Hindlimb muscle (tissue), 1 donor: Measurements from ENCODE around the gene CST9L. TPM values are rescaled to one million over a fixed set of nuclear protein-coding genes. Genes with fewer than 3 reads are reported as not detected.
A peak's percentile ranks its signal among the peaks of the same experiment; 100 is the strongest.

ENCODE experiments used
- DNase-seq: peaks from one replicate; pipeline ENCODE4 v3.0.0-alpha.2; 2013
- polyA plus RNA-seq: library from polyadenylated mRNA; unstranded; fragments of 120-200 nt; gene quantifications from one replicate; pipeline ENCODE4 v1.2.1, GENCODE V29; 2013; ENCODE audit not compliant: insufficient read length

Gene CST9L, protein sequence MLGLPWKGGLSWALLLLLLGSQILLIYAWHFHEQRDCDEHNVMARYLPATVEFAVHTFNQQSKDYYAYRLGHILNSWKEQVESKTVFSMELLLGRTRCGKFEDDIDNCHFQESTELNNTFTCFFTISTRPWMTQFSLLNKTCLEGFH
- not detected for polyA plus RNA-seq

DNA sequence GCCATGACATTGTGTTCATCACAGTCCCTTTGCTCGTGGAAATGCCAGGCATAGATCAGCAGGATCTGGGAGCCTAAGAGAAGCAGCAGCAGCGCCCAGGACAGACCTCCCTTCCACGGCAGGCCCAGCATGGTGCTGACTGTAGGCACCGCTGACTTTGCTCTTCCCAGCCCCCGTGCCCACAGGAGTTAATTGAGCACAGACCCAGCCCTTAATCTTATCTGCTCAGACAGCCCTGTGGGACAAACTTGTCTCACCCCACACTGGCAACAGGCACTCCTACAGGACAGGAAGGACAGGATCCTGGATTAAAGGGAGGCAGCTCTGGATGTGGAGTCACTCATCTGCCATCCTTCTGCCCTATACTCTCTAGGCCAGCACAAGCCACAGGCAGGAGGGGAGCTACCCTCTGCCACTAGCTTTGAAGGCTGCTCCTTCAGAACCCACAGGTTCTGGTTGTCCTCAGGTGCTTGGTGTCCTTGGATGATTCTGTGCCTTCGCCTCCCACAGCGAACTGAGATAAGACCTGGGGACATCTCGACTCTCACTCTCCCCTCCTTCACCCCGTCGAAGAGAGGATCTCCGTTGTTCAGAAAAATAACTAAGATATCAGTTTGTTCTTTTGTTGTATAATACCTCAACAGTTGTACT lies at the start of gene CST9L:
TSS of gene CST9L (minus strand) at position 165 of the 651 bp plus-strand sequence. CDS start at position 131, 34 bp downstream.
- no peak for DNase-seq

DNA sequence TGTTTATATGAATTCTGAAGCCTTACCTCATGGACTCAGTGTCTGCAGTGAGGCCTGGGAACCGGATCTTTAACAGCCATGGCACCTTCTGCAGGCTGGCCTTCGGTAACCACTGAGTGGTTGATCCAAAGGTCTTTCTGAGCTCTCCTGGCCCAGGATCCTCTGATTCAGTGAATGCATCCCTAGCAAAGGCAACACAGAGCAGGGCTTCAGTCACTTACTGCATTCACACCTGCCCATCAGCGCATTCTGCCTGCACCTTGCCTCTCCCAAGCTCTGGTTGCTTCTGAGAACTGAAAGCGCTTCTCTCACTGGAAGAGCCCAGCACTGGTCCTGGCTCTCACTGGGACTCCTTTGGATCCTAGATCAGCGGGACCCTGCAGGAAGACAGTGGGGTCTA lies 45.9 kb upstream of the CST9L start:
- no peak for DNase-seq

DNA sequence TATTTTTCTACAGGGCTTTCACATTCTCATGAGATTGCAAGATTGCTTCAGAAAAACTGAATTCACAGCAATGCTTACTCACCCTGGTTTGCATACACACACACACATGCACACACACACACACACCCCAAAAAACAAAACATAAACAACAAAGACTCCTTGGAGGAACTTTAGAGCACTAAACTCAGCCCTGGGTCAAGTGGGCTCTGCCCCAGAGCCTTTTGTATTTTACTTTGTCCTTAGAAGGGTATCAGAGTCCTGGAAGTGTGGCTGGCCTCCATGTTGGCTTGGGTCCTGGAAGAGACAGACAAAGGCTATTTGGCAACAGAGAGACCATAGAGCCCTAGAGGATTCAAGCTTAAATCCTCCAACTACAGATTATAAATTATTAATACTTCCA lies 45.4 kb upstream of the CST9L start:
- no peak for DNase-seq

DNA sequence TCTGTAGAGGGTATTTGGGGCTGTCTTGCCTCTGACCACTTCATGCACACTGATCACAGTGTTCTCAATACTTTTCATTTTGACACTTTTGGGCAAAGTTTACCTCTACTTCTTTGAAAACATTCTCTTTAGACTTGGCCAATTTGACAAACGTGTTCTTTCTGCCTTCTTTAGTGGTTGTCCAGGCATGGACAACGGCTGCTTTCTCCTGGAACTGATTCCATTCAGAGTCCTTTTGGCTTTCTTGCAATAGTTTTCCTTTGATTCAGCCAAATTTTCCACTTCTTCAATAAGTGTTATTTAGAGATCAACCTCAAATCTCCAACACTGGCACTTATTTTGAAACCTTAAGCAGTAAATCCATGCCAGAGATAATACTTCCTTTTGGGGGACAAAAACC lies 44.1 kb upstream of the CST9L start:
- DNase-seq: peak; percentile 40

DNA sequence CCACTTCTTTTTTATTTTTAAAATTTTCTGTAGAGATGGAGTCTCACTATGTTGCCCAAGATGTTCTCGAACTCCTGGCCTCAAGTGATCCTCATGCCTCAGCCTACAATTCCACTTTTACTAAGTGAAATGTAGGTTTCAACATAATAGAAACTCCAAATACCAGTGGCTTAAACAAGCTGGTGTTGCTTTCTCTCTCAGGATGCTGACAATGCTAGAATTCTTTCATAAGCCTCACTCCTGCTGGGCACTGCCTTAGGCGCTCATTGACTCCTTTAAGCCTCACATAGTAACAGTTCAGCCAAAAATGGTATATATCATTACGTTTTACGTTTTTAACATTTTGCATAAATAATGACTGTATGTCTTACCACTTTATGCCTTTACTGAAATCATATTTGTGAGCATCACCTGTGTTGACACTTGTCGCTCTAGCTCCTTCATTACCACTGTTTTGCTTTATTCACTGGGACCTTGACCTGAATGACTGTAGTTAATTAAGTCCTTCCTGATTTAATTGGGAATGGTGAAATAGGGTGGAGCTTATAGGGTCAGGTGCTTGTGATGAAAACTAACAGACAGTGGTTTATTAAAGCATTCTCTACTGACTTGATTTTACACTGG lies 41.3 kb upstream of the CST9L start:
- no peak for DNase-seq

DNA sequence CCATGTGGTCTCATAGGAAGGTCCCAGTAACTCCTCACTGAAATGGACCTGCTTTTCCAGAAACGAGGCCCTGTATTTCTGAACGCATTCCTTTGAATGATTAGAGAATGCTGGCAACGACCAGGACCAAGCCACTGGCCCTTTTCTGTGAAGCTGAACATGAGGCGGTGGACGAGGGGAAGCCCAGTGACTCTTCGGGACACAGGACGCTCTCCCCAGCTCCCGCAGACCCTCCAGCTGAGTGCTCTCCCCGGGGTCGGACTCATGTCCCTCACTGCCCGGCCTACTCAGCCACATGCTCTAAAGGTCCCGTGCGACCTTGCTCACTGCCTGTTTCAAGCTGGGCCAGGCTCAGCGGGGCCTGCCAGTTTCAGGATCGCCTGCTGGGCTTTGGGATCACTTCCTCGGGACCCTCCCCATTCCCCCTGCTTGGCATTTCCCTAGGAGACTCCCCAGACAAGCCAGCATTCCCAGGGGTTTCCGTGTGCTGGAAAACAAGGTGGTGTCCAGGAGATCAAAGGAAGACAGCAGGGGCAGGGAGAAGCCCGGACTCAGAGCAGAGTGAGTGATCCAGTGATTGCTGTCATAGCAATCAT lies 40.1 kb upstream of the CST9L start:
- DNase-seq: no peak

DNA sequence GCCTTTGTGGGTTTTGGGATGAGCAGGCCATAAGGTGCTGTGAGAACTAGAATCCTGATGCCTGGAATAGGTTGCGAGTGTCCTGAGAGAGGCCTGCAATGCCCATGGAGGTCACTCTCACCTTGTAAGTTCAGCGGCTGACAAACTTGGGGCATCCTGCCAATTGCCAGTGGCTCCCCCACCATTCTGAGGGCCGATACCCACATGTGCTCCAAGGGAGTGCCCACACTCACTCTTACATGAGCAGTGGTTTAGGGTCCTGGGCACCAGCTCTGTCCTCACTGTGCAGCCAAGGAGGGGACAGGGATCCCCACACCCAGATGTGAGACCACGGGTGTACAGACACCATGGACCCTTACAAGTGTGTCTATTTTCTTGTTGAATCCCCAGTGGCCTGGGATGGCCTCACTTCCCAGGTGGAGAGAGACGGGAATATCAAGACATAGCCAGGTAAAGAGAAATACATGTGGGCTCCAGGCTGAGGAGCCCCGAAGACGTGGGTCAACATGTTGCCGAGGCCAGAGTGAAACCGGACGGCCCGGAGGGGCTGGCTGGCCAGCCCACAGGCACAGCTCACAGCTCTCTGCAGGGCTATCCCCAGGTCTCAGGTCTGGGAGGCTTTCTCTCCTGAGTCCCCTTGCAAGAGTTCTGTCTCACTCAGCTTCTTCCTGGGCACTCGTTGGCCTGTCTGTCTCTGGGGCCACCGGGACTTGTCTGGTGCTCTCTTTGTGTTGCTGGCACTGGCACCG lies 39.4 kb upstream of the CST9L start:
- DNase-seq: no peak

DNA sequence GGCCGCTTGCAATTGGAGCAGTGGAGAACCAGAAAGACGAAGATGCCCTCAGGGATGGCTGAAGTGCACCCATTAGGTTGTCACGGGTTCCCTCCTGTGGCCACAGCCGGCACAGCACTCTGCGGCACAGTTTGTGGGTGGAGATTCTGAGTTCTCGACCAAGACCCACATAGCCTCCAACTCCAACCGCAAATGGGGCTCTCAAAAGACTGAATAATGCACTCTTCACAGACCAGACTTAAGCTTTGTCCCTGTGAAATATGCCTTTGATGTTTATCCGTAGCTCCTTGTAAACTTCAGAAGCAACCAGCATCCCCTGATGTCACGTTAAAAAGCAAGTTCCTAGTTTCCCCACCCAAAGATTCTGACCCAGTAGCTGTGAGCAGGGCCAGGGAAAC lies 38.4 kb upstream of the CST9L start:
- peak; percentile 66 for DNase-seq

DNA sequence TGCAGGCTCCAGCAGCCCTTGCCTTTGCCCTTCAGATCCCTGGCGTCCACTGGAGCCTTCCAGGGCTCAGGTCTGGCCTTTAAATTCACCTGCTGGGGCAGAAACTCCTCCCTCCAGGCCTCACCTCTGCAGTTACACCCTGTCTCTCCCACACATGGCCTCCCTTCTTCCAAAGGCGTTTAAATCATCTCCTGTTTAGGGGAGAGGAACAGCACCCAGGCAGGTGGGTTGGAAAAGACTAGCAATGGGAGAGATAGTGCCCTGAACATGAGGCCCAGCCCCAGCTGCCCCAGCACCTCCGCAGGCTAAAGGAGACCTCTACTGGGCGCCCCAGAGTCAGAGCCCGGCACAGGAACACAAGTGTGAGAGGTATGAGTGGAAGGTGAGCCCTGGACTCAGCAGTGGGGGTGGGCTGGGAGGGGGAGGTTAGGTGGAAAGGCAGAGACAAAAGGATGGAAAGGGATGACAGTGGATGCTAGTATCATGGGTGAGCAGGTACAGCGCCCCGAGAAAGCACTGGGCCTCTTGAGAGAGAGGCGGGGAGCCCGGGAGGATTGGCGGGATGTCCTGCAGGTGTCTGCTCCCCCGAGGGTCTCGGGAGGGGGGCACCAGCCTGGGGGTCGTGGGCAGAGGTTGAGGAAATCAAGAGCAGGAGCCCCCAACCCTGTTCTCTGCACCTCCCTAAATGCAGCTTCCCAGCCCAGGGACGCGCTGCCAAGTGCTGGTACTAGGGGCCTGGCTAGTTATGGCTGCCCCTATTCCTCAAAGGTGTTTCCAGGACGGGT lies 37.8 kb upstream of the CST9L start, which contains the start of gene CST9:
TSS of gene CST9 (minus strand) at position 51 of the 785 bp plus-strand sequence. CDS start 53 bp downstream, outside the sequence.
- no peak for DNase-seq

DNA sequence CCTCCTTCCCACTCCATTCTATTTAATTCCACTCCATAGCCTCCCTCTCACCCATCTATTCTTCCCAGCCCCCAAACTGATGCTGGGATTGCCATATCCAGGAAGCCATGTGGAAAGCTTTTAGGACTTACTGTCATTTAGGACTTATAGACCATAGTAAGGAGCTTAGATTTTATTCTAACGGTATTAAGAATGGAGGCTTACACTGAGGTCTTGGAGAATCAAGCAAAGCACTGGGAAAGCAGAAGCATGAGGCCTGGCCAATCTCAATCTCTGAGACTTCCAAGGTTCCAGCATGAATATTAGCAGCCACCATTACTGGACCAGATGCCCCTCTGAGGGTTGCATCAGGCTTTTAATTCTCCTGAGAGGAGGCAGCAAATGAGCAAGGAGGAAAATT lies 36.0 kb upstream of the CST9L start:
- no peak for DNase-seq

DNA sequence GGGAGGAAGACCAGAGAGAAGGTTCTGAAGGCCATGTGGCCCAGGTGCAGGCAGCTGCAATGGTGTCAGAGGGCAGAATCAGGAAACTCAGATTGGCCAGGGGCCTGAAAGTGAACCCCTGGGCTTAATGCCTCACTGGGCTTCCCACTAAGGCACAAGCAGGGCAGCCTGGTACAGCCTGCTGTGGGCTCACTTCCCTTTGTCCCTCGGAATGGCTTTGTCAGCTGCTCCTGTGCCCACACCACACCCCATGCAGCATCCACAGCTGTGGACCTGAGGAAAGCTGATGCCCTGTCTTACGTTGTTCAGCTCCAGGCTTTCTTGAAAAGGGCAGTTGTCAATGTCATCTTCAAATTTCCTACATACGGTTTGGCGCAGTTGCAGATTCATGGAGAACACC lies 35.0 kb upstream of the CST9L start:
- DNase-seq: no peak

DNA sequence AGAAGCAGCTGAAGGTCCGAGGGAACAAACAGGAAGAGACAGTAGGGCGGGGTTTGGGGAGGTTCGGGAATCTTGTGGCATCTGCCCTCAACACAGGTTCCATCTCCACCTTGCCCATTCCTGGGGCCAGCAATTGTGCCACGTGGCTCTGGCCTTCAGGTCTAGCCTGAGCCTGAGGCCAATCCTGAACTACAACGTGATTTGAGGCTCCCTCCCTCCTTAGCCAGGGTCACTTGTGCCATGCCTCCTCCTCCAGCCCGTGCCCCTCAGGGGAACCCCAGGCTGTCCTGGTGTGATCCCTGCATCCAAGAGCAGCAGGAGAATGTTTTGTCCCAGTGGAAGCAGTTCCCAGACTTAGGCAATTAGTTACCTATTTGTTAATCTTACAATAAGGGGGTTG lies 34.4 kb upstream of the CST9L start:
- no peak for DNase-seq

DNA sequence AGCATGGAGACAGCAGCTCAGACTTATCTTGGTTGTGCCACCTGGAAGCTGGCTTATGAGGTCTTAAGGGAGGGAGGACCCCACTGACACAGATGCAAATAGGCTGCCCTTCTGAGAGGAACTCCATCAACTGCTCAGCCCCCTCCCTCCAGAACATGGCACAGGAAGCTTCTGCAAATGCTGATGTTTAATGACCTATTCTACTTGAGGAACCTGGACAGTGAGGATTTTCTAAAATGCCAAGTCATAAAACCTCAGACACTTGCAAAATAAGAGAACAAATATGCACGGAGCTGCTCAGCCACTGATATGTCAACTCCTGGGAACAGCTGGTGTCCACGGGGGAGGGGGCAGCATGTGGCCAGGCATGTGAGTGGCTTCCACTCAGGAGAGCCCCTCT lies 34.0 kb upstream of the CST9L start:
- no peak for DNase-seq

DNA sequence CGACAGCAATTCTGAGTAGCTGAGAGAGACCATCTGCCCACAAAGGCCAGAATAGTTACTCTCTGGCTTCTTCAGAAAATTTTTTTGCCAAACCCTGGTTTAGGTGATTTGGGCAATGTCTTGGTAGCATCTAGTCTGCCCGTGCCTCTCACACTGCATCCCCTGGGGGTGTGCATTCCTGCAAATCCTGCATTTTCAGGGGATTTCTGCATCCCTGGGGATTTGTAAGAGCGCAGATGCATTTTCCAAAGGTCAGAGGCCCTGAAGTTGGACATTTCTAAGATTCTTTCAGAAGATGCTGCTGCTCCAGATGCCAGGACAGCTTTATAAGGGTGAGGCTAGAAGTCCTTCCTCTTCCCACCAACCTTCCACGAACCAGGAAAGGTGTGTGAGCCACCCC lies 33.4 kb upstream of the CST9L start:
- no peak for DNase-seq

DNA sequence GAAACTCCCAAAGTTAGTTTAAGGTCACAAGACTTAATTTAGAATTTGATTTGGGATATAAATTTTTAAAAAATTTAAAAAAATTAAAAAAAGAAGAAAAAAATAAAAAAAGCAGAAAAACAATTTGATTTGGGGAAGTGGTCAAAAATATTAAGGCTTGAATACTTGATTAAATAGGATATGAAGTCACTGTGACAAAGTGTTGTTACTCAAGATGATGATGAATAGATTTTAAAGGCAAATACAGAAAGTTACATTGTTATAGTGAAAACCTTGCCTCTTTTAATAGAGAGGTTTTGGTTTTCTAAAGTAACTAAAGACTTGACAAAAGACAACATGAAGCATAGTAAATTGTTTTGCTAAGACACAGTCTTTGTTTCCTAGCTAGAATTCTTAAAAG lies 30.2 kb upstream of the CST9L start:
- no peak for DNase-seq

DNA sequence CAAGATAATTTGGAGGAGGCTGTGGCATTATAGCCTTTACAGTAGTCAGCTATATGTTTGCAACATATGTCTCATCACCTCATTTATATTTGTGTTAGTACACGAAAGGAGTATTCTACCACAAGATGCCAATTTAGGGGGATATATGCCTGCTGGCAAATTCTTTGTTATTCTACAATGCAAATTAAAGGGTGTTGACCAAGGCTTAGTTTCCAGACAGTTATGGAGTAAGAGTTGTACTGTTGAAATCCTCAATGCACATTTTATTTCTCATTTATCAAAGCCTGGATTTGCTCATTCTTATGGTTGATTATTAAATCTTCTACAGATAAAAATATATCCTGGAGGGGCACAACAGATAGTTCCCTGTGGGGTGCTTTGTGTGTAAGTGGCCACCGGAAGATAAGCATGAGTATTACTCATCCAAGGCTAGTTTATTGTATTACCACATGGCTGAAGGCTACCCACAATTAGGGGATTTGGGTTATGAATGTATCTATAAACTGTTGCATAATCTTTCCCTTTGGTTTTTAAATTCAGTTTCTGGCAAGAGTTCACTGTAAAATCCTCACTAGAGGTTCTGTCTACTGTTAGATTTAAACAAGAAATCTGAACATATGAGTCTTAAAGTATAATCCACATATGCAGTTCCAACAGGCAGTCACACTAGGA lies 28.4 kb upstream of the CST9L start:
- no peak for DNase-seq

DNA sequence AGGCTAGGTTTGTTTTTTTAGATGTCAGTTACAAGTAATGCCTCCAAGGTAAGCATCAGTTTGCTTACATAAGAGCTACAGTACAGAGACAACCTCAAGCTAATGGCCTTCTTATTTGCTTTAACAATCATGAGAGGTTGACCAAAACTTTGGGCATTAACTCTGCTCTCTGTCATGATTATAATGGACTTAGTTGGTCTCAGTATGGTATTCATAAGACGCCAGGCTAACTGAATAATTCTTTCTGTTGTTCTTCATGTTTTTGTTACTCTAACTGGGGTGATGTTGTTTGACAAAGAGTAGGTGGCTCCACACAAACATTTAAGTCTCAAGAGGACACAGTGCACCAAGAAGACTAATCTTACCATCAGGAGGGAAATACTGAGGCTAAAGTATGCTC lies 27.7 kb upstream of the CST9L start:
- DNase-seq: no peak

DNA sequence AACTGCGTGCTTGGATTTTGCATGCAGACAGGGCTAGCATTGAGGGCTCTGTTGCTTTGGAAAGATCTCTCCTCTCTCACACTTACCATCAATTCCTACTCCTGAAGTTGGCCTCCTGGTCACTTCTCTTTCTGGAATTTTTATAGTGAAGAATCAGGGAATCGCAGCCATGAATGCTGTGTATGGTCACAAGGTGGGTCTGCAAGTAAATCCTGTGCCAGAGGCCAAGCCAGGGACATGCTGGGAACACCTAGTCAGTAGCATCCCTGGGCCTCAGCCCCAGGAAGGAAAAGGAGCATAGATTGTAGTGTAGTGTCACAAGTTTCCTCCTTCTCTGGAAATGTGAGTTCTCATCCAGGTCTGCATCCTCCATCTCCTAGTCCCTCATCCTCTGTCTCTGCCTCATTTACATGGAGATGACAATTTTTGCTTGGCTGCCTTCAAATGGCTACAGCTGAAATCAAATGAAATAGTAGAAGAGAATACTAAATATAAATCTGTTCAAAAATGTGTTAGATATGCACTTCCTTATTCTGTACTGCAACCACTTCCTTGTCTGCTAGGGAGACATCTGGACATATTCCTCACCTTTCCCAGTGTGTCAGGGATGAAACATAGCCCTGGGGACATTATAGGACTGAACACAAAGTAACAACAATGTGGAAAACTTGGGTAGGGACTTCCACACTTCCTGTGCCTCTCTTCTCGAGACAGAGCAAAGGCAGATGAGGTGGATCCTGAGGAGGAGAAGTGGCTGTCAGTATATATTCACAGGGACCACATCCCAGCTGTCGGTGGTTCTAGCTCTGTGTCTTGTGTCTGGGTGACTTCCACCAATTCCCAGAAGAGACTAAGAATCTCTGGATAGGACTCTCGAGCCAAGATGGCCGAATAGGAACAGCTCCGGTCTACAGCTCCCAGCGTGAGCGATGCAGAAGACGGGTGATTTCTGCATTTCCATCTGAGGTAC lies 20.4 kb upstream of the CST9L start:
- no peak for DNase-seq

DNA sequence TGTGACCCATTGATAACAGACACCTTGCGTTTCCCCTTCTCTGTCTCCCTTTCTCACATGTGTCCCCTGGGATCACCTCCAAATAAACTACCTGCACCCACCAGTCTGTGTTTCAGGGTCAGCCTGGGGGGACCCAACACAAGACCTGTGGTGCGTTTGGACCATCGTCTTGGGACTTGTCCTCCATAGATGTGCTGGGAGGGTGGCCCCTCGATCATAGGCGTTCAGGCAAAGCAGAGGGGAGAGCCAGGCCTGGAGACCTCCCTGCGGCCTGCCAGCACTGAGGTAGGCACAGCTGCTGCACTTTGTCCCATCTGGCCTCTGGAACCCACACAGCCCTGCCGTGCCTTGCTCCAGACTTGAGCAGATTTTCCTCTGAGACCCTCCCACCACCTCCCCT lies 19.3 kb upstream of the CST9L start:
- DNase-seq: no peak
